Neural crest cell (in vitro differentiated cells): ENCODE measurements around the gene INPP4B. TPM values are rescaled to one million over a fixed set of nuclear protein-coding genes. Genes with fewer than 3 reads are reported as not detected.

Experiments
- DNase-seq: peaks from one replicate; pipeline ENCODE4 v3.0.0; 2021; ENCODE audit warnings: low read depth, mixed read lengths, low spot score
- H3K27ac Mint-ChIP-seq: one replicate; pipeline ENCODE4 v1.8.0; 2021; ENCODE audit warnings: mild to moderate bottlenecking, mixed read lengths; ENCODE audit not compliant: unreplicated experiment
- H3K27me3 Mint-ChIP-seq: 2 replicates; pipeline ENCODE4 v1.8.0; 2021; ENCODE audit warnings: low read depth, mild to moderate bottlenecking, mixed read lengths
- H3K36me3 Mint-ChIP-seq: 2 replicates; pipeline ENCODE4 v1.8.0; 2021; ENCODE audit warnings: low read depth, mild to moderate bottlenecking, mixed read lengths
- H3K4me1 Mint-ChIP-seq: 2 replicates; pipeline ENCODE4 v1.8.0; 2021; ENCODE audit warnings: mixed read lengths
- H3K4me3 Mint-ChIP-seq: one replicate; pipeline ENCODE4 v1.8.0; 2021; ENCODE audit warnings: mild to moderate bottlenecking, mixed read lengths
- H3K9me3 Mint-ChIP-seq: 2 replicates; pipeline ENCODE4 v1.8.0; 2021; ENCODE audit warnings: mixed read lengths
- CTCF ChIP-seq: fragments of 200-600 bp; sonication (generic); conservative IDR thresholded peaks from 2 replicates; pipeline ENCODE4 v1.5.0; 2021; ENCODE audit warnings: antibody characterized with exemption, mild to moderate bottlenecking
- total RNA-seq: library from RNA; stranded (reverse); gene quantifications from 2 replicates; pipeline ENCODE4 v1.2.1, GENCODE V29; 2021

The INPP4B gene
- total RNA-seq, 1 donor from 2014 or later = 7.3 TPM

- Mint-ChIP-seq H3K27me3 (no peaks in the 10 kb centered on the region), H3K27ac (no peak overlapping the region), H3K4me1 (no peaks in the 10 kb centered on the region), H3K4me3 (no peak overlapping the region), H3K36me3 (no peaks in the 10 kb centered on the region), H3K9me3 (peaks cover 9% of the 10 kb centered on the region)
- no peak for TF ChIP-seq CTCF
- no peak for DNase-seq
Measured at GRCh38 chr4:142595222-142595871, 250.8 kb downstream of the INPP4B start.

GRCh38 chr4:142585411-142585810 lies 260.7 kb downstream of the INPP4B start:
- no peaks in the 10 kb centered on the region for H3K27me3 Mint-ChIP-seq
- H3K36me3 Mint-ChIP-seq = no peaks in the 10 kb centered on the region
- no peak overlapping the region for H3K4me3 Mint-ChIP-seq
- no peak overlapping the region for H3K27ac Mint-ChIP-seq
- DNase-seq = no peak
- TF ChIP-seq CTCF = no peak
- H3K4me1 Mint-ChIP-seq = no peaks in the 10 kb centered on the region
- peaks cover 8% of the 10 kb centered on the region for H3K9me3 Mint-ChIP-seq

GRCh38 chr4:142583708-142584107 lies 262.4 kb downstream of the INPP4B start:
- H3K4me3 Mint-ChIP-seq = no peak overlapping the region

GRCh38 chr4:142582340-142582739 lies 263.8 kb downstream of the INPP4B start:
- DNase-seq = no peak
- Mint-ChIP-seq H3K27ac (no peak overlapping the region), H3K9me3 (peaks cover 9% of the 10 kb centered on the region), H3K4me3 (no peak overlapping the region), H3K4me1 (peaks cover 6% of the 10 kb centered on the region), H3K36me3 (no peaks in the 10 kb centered on the region), H3K27me3 (no peaks in the 10 kb centered on the region)
- no peak for TF ChIP-seq CTCF

More at GRCh38 chr4:142583708-142584107, 262.4 kb downstream of the INPP4B start:
- TF ChIP-seq CTCF = no peak
- Mint-ChIP-seq H3K27me3 (no peaks in the 10 kb centered on the region), H3K4me1 (peaks cover 6% of the 10 kb centered on the region), H3K27ac (no peak overlapping the region), H3K9me3 (peaks cover 5% of the 10 kb centered on the region), H3K36me3 (no peaks in the 10 kb centered on the region)
- no peak for DNase-seq

DNA sequence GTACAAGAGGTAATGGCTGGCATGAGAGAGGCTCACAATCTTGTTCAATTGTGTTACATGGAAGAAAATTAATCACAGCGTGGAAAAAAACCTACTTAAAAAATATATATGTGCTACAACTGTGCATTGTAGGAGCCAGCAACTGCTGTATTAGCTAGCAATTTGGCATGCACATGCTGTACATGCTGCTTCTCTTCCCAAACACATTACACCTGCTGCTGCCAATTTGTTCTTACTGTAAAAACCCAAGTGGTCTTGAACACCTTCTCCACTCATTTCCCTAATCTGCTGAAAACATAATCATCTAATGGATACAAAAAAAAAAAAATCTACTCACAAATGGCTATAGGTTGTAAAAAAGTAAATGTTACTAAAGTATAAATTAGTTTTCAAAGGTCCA lies 264.2 kb downstream of the INPP4B start:
- Mint-ChIP-seq H3K27me3 (no peaks in the 10 kb centered on the region), H3K36me3 (no peaks in the 10 kb centered on the region), H3K27ac (no peak overlapping the region), H3K9me3 (peaks cover 9% of the 10 kb centered on the region), H3K4me3 (no peak overlapping the region), H3K4me1 (peaks cover 6% of the 10 kb centered on the region)
- DNase-seq = no peak
- no peak for TF ChIP-seq CTCF
